8988T (cell line): ENCODE data around the gene SLC7A10.

ENCODE experiments used
- DNase-seq: peaks from one replicate; pipeline ENCODE4 v3.0.0; 2011

Gene SLC7A10

GRCh38 chr19:33252971-33253370 is 27.3 kb upstream of the SLC7A10 start:
- no peak for DNase-seq

- no peak for DNase-seq
These were observed 26.8 kb upstream of the SLC7A10 start for GRCh38 chr19:33252418-33252962.

GRCh38 chr19:33251526-33252090 is 26.0 kb upstream of the SLC7A10 start:
- no peak for DNase-seq

GRCh38 chr19:33251076-33251475 is 25.4 kb upstream of the SLC7A10 start:
- DNase-seq: no peak

- no peak for DNase-seq
These were observed 24.9 kb upstream of the SLC7A10 start for GRCh38 chr19:33250500-33250899.

- no peak for DNase-seq
These were observed 24.2 kb upstream of the SLC7A10 start for GRCh38 chr19:33249740-33250366.

GRCh38 chr19:33248954-33249613 is 23.4 kb upstream of the SLC7A10 start:
- peak; percentile 70 for DNase-seq

- no peak for DNase-seq
These were observed 22.9 kb upstream of the SLC7A10 start for GRCh38 chr19:33248553-33248953.

GRCh38 chr19:33248104-33248503 is 22.5 kb upstream of the SLC7A10 start:
- DNase-seq: no peak

- DNase-seq: no peak
These were observed 21.8 kb upstream of the SLC7A10 start for GRCh38 chr19:33247441-33247819.

GRCh38 chr19:33246709-33247440 is 21.2 kb upstream of the SLC7A10 start:
- no peak for DNase-seq

- DNase-seq: no peak
These were observed 20.5 kb upstream of the SLC7A10 start for GRCh38 chr19:33245948-33246708.

GRCh38 chr19:33242911-33243310 is 17.3 kb upstream of the SLC7A10 start:
- DNase-seq: no peak

- DNase-seq: no peak
These were observed 16.5 kb upstream of the SLC7A10 start for GRCh38 chr19:33242131-33242530.

- DNase-seq: no peak
These were observed 16.0 kb upstream of the SLC7A10 start for GRCh38 chr19:33241530-33242101.

- no peak for DNase-seq
These were observed 15.5 kb upstream of the SLC7A10 start for GRCh38 chr19:33241091-33241529.

GRCh38 chr19:33240181-33240771 is 14.6 kb upstream of the SLC7A10 start:
- no peak for DNase-seq

GRCh38 chr19:33239223-33239975 is 13.7 kb upstream of the SLC7A10 start:
- DNase-seq: no peak

- no peak for DNase-seq
These were observed 13.0 kb upstream of the SLC7A10 start for GRCh38 chr19:33238481-33239149.

GRCh38 chr19:33236696-33237390 is 11.2 kb upstream of the SLC7A10 start:
- DNase-seq: no peak
